HS-27A (cell line): Measurements from ENCODE around the gene MRPL33.
"Not testable (repeated sequence)": the region's sequence is repeated elsewhere in the genome, so short reads cannot be mapped to it uniquely, and the experiment has no call there.

Experiments
- DNase-seq: peaks from one replicate; pipeline ENCODE4 v3.0.0-alpha.2; 2012; ENCODE audit warnings: low read depth, missing footprints

Gene MRPL33

DNA sequence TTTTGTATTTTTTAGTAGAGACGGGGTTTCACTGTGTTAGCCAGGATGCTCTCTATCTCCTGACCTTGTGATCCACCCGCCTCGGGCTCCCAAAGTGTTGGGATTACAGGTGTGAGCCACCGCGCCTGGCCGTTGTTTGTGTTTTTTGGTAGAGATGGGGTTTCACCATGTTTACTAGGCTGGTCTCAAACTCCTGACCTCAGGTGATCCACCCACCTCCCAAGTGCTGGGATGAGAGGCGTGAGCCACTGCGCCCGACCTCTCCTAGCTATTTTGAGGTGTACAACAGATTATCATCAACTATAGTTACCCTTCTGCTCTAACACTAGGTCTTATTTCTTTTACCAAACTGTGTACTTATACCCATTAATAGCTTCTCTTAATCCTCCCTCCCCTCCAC is 28.9 kb upstream of the MRPL33 start:
- no peak for DNase-seq

- not testable (repeated sequence) for DNase-seq
Observed at GRCh38 chr2:27745494-27745893, 26.0 kb upstream of the MRPL33 start.

DNA sequence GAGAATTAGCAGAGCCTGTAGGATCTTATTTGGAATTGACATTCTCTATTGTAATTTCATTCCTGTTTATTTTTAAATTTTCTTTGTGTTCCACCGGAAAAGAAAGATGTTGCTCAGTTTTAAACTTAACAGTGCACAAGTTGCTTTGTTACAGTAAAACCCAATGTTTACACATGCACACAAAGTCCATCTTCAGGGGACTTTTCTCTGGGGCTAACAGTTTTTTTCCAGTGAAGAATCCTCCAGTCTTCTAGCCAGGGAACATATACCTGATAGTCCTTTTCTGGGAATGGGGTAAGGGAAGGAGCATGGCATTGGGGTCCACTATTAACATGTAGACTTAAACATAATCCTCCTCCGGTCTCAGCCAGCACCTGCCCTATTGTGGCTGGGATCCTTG is 25.2 kb upstream of the MRPL33 start:
- no peak for DNase-seq

DNA sequence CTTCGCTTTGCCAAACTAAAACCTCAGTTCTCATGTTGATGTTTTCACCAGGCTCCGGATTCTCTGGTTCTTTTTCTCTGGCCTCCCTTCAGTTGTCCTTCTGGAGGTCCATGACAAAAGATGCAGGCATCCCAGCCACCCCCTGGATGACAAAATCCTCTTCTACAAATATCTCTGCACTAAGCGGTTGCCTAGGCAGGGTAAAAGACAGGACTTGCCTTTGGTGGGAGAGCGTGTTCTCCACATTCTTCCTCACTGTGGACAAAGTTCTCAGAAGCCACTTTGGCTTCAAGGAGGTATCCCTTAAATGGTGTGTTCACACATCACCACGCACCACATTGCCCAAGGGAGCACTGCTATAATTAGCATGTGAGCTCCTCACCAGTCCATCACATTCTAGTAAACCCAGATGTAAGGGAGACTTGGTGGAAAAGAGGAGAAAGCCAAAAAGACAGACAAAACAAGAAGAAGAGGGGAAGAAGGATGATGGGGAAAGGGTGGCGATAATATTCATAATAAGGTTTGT is 23.6 kb upstream of the MRPL33 start:
- no peak for DNase-seq

GRCh38 chr2:27748803-27749554 is 22.5 kb upstream of the MRPL33 start:
- not testable (repeated sequence) for DNase-seq

GRCh38 chr2:27751377-27751776 is 20.1 kb upstream of the MRPL33 start:
- no peak for DNase-seq

GRCh38 chr2:27752551-27753237 is 18.8 kb upstream of the MRPL33 start:
- no peak for DNase-seq

GRCh38 chr2:27754138-27754588 is 17.4 kb upstream of the MRPL33 start:
- peak; percentile 53 for DNase-seq

- DNase-seq = no peak
Observed at GRCh38 chr2:27754831-27755230, 16.7 kb upstream of the MRPL33 start.

DNA sequence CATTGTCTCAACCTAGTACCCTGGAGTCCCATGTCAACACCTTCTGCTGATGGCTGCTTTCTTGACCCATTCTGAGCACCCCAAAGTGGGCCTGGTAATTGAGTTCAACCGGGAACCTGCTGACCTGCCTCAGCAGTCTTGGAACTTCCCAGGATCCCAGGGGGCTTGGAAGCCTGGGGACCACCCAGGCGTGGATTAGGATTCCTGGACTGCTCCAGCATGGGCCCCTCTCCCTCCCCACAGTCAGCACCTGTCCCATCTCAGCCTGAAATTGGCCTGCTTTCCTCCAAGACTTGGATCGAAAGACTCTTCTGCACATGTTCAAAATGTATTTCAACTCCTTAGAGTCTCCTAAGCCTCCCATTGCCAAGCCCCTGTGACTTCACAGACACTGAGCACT is 15.4 kb upstream of the MRPL33 start:
- no peak for DNase-seq

GRCh38 chr2:27756544-27757498 is 14.7 kb upstream of the MRPL33 start:
- DNase-seq = no peak

DNA sequence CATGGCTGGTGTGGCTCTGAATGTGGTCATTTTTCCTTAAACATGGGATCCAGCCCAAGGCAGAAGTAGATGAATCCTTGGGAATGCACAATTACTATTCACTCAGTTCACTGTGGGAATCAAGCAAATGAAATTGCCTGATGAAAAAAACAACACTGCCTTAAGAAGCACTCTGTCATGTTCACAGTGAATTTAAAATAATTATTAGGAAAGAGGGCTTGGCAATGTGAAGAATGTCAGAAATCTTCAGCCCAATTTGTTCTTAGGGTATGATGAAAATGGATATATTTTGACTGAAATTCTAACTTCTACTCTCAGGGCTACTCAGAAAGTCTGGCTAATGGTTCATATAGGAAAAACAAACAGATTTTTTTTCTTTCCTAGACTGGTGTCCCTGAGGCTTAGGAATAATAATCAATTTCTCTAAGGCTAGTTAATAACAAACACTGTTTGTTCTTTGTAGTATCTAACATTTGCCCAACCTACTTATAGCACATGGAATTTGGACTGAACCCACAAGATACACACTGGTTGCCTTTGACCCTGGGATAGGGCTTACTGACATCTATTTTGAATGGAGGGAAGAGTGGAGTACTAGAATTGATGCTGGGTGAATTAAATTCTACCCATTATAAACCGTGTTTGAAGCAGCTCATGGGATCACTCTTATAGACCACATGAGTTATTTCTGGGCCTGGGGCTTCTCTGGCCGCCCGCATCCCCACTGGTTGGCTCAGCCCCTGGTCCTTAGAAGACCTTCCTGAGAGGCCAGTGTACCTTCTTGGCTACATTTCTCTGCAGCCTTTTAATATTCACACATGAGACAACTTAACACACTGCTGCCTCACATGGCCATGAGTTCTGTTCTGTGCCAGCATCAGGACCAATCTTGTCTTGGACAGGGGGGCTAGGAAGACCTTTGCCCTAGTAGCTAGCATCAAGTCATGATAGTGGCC is 8.3 kb upstream of the MRPL33 start:
- DNase-seq = no peak

DNA sequence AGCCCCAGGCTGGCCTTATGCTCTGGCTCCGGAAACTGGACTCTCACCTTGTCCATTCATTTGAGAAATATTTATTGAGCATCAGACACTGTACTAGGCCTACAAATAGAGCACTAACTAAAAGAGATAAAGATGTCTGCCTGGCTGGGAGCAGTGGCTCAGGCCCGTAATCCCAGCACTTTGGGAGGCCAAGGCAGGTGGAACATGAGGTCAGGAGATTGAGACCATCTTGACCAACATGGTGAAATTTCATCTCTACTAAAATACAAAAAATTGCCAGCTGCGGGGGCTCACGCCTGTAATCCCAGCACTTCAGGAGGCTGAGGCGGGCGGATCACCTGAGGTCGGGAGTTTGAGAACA is 7.6 kb upstream of the MRPL33 start:
- DNase-seq = no peak

- not testable (repeated sequence) for DNase-seq
Observed at GRCh38 chr2:27764526-27764925, 7.0 kb upstream of the MRPL33 start.

DNA sequence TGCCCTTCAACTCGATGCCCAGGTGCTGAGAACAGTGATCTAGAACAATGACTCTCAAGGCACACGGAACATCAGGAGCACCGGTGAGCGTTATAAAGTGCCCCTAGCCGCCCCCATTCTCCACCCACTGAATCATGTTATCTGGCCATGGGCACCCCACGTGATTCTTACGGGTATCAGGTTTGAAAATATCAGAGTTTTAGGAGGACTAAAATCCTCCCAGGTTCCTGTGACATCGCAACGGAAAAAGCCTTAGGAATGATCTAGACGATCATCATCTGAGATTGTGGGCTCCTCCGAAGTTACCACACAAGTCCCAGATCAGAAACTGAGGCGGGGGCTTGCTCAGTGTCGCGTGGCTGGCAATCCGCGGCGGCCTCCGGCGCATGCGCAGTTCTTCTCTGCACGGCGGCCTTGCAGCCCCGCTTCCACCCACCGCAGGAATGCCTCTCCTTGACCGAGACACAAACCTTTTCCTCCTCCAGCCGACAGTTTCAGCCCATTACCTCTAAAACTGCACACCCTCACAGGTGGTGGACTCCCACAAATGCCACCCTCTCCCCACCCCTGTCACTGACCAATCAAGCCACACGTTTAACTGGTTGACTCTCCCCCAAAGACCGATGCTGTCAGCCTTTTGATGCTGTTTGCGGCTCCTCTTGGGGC is 5.8 kb upstream of the MRPL33 start:
- DNase-seq = no peak

- no peak for DNase-seq
Observed at GRCh38 chr2:27766287-27766661, 5.2 kb upstream of the MRPL33 start.

DNA sequence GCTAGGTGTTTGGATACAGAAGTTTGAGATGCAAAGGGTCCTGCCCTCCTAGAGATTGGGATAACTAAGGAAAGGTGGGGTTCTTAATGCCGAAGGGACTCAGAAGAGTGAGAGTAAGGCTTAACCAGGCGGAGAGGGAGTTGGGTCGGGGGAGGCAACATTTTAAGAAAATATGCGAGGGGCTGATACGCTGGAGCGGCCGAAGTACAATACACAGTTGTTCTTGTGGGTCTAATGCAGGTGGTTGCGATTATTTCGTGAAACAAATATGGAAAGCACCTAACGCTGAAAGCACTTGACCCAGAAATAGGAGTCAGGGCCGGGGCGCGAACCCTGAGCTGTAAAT is 344 bp upstream of the MRPL33 start:
- DNase-seq = no peak

- no peak for DNase-seq
Observed at GRCh38 chr2:27772804-27773203, 1.3 kb downstream of the MRPL33 start.

DNA sequence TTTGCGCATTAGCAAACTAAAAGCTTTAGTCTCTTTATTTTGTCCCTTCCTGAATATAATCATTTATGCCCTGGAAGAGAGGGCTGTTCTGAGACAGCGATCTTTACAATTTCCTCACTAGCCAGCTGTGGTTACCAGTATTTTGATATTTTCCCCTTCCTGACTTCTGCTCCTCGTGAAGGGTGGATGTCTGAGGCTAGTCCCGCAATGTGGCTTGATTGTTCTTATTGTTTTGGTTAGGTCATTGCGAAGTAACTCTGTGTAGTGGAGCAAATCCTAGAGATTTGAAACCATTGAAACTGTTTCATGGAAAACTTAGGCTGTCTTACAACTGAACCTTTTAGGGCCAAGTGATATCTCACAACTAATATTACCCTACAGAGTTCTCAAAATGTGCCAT is 2.4 kb downstream of the MRPL33 start:
- DNase-seq = no peak

DNA sequence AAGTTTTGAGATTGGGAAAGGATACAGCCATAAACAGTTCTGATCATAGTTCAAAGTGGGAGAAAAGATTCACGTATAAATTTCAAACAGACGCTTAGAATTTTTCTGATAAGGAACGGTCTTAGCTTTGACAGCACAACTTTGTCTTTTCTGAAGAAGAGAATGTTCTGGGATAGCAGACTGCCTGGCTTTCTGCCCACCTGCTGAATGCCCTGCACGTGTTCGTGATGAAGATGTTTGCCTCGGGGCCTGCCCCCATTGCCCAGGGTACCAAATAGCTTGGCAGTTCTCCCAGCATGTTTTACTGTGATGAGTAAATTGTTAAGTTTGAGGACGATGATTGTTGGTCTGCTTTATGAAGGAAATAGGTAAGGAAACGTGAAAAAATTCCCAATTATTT is 4.6 kb downstream of the MRPL33 start:
- no peak for DNase-seq

DNA sequence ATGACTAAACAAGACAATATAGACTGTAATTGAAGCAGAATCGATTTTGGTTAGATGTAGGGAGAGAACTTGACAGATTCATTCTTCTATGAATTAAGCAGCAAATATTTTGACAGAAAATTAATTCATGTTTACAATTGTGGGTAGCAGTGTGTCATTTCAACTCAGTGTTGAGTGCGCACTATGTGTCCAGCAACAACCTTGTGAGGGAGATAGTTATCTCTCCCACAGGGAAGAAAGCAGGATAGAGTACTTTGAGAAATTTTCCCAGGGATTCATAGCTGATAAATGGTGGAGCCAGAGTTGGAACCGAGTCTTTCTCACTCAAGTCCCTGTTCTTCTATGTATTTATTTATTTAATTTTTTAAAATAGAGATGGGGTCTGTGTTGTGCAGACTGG is 5.2 kb downstream of the MRPL33 start:
- no peak for DNase-seq
